NCI-H82 treated with DMSO at 0.1 percent for 48 hours (cell line): Measurements from ENCODE around the gene CHIC2.
A peak's percentile ranks its signal among the peaks of the same experiment; 100 is the strongest.
"Not testable (repeated sequence)": the region's sequence is repeated elsewhere in the genome, so short reads cannot be mapped to it uniquely, and the experiment has no call there.

Source experiments
- DNase-seq: peaks from one replicate; lab custom pipeline; 2025; ENCODE audit not compliant: unreplicated experiment; lab: John Stamatoyannopoulos, UW

CHIC2 gene

DNA sequence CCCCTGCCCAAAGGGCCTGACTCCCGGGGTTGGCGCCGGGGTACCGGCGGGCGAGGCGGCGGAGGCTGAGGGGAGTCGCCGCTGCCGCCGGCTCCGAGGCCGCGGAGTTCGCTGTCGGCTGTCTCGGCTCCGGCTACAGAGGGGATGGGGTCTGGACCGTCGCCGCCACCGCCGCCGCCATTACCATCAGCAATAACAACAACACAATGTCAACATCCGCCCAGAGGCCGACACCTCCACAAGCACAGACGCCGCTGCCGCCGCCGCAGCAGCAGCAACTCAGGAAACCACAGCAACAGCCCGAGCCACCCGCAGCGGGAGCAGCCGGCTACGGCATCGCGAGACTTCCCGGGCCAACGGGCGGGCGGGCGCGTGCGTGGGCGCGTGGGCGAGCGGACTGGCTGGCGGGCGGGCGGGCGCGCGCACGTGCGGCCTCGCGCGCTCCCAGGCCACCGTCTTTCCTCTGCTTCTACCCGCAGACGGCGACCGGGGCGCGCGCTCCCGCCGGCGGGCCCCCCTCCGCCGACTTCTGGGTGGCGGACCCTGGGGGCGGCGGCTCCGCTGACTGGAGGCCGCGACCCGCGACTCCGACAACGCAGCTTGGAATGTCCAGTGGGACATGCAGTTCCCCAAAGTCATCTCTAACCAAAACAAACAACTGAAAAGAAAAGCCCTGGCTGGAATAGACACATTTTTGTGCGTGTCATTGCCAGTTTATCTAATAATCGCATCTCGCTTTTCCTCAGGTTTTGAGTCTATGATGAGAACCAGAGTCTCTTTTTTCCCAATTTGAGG, at the start of gene CHIC2:
Gene CHIC2 (minus strand): TSS at position 289 of the 795 bp plus-strand sequence. CDS start 305 bp downstream, outside the sequence.
- peak; percentile 65 for DNase-seq

DNA sequence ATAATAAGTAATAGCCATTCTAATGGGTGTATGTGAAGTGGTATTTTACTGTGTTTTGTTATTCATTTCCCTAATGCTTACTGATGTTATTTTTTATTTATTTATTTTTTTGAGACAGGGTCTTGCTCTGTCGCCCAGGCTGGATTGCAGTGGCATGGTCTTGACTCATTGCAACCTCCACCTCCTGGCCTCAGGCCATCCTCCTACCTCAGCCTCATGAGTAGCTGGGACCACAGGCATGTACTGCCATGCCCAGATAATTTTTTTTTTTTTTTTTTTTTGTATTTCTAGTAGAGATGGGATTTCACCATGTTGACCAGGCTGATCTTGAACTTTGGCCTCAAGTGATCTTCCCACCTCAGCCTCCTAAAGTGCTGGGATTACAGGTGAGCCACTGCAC, 48.8 kb upstream of the CHIC2 start:
- DNase-seq: not testable (repeated sequence)

- no peak for DNase-seq
Observed at GRCh38 chr4:54110019-54110416, 45.6 kb upstream of the CHIC2 start.

- DNase-seq: no peak
Observed at GRCh38 chr4:54109241-54110018, 45.0 kb upstream of the CHIC2 start.

GRCh38 chr4:54107951-54108748, 43.7 kb upstream of the CHIC2 start:
- no peak for DNase-seq

DNA sequence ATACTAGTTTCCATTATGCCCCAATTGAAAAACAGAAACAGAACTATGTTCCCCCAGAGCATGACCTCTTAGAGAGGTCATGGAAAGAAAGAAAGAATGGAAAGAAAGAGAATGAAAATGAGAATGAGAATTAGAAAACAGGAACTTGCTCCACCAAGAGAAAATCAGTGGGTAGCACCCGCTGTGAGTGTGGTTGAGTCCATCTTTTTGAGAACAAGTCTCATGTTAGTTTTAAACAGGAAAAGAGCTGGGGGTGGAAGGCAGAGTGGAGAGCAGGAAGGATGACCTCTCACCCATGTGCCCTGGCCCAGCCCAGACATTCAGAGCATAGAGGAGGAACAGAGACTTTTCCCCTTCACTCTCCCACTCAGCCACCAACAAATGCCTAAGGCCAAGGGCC, 40.5 kb upstream of the CHIC2 start:
- DNase-seq: no peak

DNA sequence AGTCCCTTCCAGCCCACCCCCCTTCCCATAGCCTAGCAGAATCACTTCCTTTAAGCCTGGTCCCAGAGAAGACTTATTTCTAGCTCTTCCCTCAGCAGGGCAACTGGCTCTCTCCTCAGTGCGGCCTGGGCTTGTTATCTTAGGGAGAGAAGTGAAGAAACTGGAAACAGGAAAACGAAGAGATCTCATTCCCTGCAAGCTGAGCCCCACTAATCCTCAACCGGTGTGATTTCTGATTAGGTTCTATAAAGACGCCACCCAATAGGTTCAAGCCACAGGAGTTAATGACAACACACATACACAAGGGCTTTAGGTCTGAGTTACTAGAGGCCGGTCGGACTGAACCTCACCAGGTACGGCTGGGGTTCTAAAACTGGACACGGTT, 38.8 kb upstream of the CHIC2 start:
- DNase-seq: no peak

GRCh38 chr4:54102531-54103106, 38.2 kb upstream of the CHIC2 start:
- DNase-seq: no peak

GRCh38 chr4:54101190-54102041, 37.0 kb upstream of the CHIC2 start:
- DNase-seq: no peak

DNA sequence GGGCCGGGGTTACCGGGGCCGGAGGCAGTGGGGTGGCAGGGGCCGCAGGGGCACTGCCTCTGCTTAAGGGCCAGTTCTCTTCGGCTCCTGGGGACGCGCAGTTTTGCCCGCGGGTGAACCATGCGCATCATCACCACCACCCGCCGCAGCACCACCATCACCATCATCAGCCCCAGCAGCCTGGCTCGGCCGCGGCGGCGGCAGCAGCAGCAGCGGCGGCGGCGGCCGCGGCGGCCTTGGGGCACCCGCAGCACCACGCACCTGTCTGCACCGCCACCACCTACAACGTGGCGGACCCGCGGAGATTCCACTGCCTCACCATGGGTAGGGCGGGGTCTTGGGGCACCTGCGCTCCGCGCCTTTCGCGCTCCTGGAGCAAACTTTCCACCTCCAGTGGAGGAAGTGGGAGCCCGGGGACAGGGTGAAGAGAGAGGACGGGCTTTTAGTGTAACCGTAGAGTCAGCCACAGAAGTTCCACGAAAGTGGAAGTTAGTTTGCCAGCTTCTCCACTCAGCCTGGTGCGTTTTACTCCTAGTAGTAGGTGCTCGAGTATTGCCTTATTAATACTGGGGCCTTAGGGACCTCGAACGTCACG, 36.3 kb upstream of the CHIC2 start:
- DNase-seq: no peak

DNA sequence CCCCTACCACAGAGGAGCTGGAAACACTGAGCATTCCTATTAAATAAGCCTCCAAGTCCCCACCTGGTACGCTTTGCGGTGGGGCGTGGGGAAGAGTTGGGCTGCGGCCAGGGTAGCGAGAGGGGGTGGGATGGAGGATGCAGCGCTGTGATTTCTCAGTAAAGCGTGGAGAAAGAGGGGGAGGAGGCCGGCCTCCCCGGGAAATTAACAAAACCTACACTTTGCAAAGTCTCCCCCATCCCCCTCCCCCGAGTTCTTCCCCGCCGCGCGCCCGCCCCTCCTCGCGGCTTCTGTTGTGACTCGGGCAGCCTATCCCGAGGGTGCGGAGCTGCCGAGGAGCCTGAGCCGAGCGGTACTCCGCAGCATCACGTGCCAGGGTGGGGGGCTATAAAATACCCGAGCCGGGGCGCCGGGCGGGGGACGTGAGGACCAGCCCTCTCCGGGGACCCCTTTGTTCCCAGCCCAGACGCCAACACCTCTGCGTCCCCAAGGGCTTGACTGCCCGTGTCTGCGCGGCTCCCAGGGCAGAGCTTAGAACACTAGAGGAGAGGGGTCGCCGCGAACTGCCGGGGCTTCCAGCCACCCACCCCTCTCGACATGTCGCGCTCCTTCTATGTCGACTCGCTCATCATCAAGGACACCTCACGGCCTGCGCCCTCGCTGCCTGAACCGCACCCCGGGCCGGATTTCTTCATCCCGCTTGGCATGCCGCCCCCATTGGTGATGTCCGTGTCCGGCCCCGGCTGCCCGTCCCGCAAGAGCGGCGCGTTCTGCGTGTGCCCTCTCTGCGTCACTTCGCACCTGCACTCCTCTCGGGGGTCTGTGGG, 35.6 kb upstream of the CHIC2 start, which contains the start of gene GSX2:
Gene GSX2 (plus strand): TSS at position 416 of the 827 bp plus-strand sequence. CDS start 182 bp downstream, at position 598.
- no peak for DNase-seq

DNA sequence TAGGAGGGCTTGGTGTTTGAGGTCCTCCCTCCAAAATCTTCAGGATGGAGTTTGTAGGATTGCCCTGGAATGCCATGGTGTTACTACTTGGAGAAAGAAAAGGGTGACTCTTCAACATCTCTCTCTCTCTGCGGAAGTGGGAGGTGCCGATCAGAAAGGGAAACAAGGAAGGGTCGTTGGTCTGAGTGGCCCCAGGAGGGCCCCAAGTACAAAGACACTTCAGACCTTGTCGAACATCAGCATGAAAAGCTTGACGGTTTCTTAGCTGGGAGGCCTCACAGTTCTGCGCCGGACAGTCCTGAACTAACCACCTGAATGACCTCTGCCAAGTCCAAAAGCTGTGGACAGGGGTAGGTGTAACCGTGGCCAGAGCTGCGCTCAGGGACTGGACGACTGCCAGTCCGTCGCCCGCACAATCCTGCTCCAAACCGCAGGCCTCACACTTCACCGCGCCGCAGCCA, 34.9 kb upstream of the CHIC2 start:
- no peak for DNase-seq

DNA sequence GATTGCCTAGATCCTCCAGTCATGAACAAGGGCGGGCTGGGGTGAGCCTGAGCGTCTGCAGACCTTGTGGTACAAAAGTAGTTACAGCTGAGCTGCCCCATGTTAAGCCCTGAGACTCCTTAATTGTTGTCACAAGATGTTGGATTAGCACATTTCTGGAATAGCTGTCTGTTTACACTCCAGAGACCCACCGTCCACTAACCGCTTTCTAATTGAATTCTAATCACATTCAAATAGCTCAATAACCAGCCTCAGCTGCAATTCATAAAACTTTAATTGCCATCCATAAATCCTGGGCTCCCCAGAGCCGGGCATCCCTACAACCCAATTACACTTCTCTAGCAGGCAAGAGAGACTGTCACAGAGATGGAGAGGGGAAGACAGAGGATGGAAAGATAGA, 34.0 kb upstream of the CHIC2 start:
- no peak for DNase-seq

GRCh38 chr4:54097152-54097551, 32.7 kb upstream of the CHIC2 start:
- DNase-seq: no peak

DNA sequence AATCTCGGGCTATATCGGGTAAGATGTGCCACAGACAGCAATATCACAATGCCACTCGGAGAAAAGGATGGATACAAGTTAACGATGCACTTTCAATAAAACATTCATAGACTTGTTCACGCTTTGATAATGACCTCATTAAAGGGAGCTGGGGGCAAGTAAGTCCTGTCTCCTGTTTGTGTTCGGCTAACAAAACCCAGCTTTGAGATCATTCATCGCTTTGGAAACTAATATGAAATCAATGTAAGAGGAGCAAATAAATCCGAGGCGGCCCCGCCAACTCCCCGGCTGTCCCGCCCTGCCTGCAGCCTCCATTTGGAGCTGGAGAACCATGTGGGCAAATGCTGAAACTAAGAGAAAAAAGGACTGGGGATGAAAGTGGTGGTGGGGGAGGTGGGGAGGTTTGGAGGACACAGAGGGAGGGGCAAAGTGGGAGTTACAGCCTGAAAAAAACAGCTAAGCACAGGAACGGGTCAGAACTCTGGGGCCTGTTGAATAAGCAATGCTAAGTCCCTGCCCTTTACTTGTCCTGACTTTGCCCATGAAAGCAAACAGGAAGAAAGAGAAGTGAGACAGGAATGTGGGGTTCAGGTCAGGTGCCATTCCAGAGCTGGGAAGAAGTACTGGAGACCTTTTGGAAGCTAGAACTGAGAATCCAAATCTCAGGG, 32.0 kb upstream of the CHIC2 start:
- DNase-seq: no peak

DNA sequence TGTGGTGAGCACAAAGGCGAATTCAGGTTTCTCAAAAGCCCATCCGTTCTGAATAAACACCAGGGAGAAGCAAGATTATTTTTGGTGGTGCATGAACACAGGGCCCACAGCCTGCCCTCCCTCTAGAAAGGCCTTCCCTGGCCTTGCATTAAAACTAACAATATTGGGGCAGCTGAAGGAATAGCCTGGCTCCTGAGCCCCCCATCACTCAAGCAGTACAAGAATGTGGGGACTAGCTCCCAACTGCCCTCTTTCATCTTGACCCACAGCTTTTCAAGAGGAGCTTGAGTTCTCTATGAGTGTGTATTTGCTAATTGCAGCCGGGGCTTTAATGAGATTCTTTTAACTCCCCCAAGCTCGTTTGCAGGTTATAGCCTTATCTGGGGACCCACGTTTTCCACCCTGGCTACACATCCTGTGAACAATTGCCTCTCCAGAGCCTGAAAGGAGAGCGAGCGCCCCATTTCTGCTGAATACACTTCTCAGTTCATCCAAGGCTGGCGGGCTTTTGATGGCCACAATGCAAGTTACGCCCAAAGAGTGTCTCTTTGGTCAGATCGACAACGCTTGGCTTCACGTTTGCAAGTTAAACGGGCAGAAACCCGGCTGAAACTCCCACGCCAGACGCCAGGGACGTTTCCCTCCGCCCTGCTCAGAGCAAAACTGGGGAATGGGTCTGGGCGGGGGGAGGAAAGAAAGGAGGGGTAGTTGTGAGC, 30.9 kb upstream of the CHIC2 start:
- no peak for DNase-seq

DNA sequence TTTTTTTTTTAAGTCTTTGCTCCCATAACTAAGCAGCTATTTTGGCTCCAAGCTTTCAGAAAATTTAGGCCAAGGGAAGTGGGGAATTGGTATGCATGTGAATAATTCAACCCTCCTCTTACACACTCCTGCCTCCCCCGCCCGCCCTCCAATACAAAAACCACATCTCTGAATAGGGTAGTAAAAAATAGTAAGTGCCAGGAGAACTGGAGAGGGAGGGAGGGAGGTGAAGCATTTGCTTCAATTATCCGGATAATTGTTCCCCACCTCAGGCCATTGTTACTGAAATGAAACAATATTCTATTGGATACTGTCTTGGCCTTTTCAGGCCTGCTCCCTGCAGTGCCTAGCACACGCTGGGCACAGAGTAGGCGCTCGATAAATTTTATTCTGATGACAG, 30.0 kb upstream of the CHIC2 start:
- no peak for DNase-seq
